ENCODE data around the gene SLC22A14.
A peak's percentile ranks its signal among the peaks of the same experiment; 100 is the strongest.

Gene SLC22A14

GRCh38 chr3:38365469-38366062 is 83.5 kb downstream of the SLC22A14 start:
- no peak overlapping the region for H3K27ac Mint-ChIP-seq
- peak; percentile 46 for ATAC-seq
- no peaks in the 10 kb centered on the region for H3K4me1 Mint-ChIP-seq

DNA sequence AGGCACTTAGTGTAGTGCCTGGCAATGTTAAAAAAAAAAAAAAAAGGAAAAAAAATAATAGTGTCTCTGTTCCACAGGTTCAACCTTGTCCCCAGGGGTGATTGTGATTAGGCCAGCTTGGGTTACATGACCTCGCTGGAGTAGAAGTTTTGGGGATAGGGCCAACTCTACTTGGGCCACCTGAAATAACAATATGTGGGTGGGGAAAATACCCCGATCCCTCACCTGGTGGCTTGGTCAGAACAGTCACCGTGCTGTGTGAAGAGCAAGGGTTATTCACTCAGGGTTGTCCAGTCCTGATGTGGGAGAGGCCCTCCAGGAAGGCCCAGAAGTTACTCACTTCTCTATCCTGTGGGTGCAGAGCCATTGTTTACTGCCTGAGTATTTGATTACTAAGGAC is 84.0 kb downstream of the SLC22A14 start:
- no peaks in the 10 kb centered on the region for H3K4me1 Mint-ChIP-seq
- no peak overlapping the region for H3K4me3 Mint-ChIP-seq
- ATAC-seq = no peak
- H3K27me3 Mint-ChIP-seq = no peaks in the 10 kb centered on the region
- peaks cover 12% of the 10 kb centered on the region for H3K36me3 Mint-ChIP-seq
- H3K27ac Mint-ChIP-seq = no peak overlapping the region
- no peaks in the 10 kb centered on the region for H3K9me3 Mint-ChIP-seq

More at GRCh38 chr3:38365469-38366062, 83.5 kb downstream of the SLC22A14 start:
- no peaks in the 10 kb centered on the region for H3K9me3 Mint-ChIP-seq
- H3K4me3 Mint-ChIP-seq = no peak overlapping the region
- H3K36me3 Mint-ChIP-seq = peaks cover 12% of the 10 kb centered on the region
- H3K27me3 Mint-ChIP-seq = no peaks in the 10 kb centered on the region

GRCh38 chr3:38367779-38368178 is 85.7 kb downstream of the SLC22A14 start:
- no peaks in the 10 kb centered on the region for H3K27me3 Mint-ChIP-seq
- no peaks in the 10 kb centered on the region for H3K9me3 Mint-ChIP-seq
- no peak for ATAC-seq
- H3K4me1 Mint-ChIP-seq = no peaks in the 10 kb centered on the region
- H3K4me3 Mint-ChIP-seq = no peak overlapping the region
- peaks cover 6% of the 10 kb centered on the region for H3K36me3 Mint-ChIP-seq
- no peak overlapping the region for H3K27ac Mint-ChIP-seq

All from stimulated activated memory B cell treated with anti-CD40 and anti-IgM and Interleukin-4, amounts not matched to agents 10 μg/mL and 1 μg/mL and 100 μg/mL, for 72 hours (primary cell).